Tibial artery (tissue), 4 donors: ENCODE measurements around the gene LEMD2.

Experiments used
- DNase-seq, 2 donors: peaks; one replicate each; pipeline ENCODE4 v3.0.0-alpha.2; 2019
- H3K27ac ChIP-seq, 2 donors: fragments of 200-600 bp; sonication (generic) in 1 of 2; 1 replicate in 1 of 2; 2 replicates in 1 of 2; pipeline ENCODE4 v1.5.1; 2018 to 2019; ENCODE audit warnings: mild to moderate bottlenecking in 1 of 2
- H3K27me3 ChIP-seq, 2 donors: fragments of 200-600 bp; sonication (generic) in 1 of 2; one replicate each; pipeline versions ENCODE4 v1.5.1 to v1.6.0; 2016 to 2019
- H3K36me3 ChIP-seq, 3 donors: fragments of 200-600 bp; sonication (generic) in 2 of 3; one replicate each; pipeline ENCODE4 v1.5.1; 2016 to 2019; ENCODE audit warnings: mild to moderate bottlenecking in 2 of 3
- H3K4me1 ChIP-seq, 4 donors: fragments of 200-600 bp; sonication (generic) in 2 of 4; 1 replicate in 3 of 4; 2 replicates in 1 of 4; pipeline ENCODE4 v1.5.1; 2016 to 2019
- H3K4me3 ChIP-seq, 2 donors: fragments of 200-600 bp; sonication (generic) in 1 of 2; 1 replicate in 1 of 2; 2 replicates in 1 of 2; pipeline ENCODE4 v1.5.1; 2018 to 2019; ENCODE audit warnings: mild to moderate bottlenecking in 2 of 2
- H3K9me3 ChIP-seq, 3 donors: fragments of 200-600 bp; sonication (generic) in 1 of 3; one replicate each; pipeline ENCODE4 v1.5.1; 2016 to 2019
- CTCF ChIP-seq, 2 experiments: fragments of 200-600 bp in 1 of 2; fragments of 450-650 bp in 1 of 2; IDR thresholded peaks; one replicate each; pipeline ENCODE4 v1.5.1; 2017 to 2019; ENCODE audit warnings: antibody characterized with exemption in 2 of 2, mild to moderate bottlenecking in 1 of 2, moderate library complexity in 1 of 2
- intact Hi-C: fragments of 100-400 bp; cut with DNase I; formaldehyde crosslinking; loops from one replicate; pipeline ENCODE4 v1.15.0; 2023; ENCODE audit warnings: low total_unique reads

The LEMD2 gene

GRCh38 chr6:33802186-33802958, 13.4 kb upstream of the LEMD2 start:
- Histone ChIP-seq H3K27ac (no peak overlapping the region), H3K9me3 (no peaks in the 10 kb centered on the region), H3K27me3 (peaks cover 0 to 40% of the 10 kb centered on the region in 2 donors), H3K4me3 (no peak overlapping the region), H3K4me1 (peaks cover 0 to 6% (median 0%) of the 10 kb centered on the region in 4 donors), H3K36me3 (no peaks in the 10 kb centered on the region)
- no peak for DNase-seq
- intact Hi-C loops: loop anchor here (10.0 kb wide), 1 partner anchor 642 kb away; no protein-coding TSS in a partner anchor
- TF ChIP-seq CTCF (IDR thresholded peaks at IDR 0.05): no peak

GRCh38 chr6:33801611-33802010, 12.7 kb upstream of the LEMD2 start:
- intact Hi-C loops: loop anchor here (10.0 kb wide), 1 partner anchor 643 kb away; no protein-coding TSS in a partner anchor
- no peak overlapping the region for H3K4me3 ChIP-seq
- TF ChIP-seq CTCF (IDR thresholded peaks at IDR 0.05): no peak
- peaks cover 0 to 38% of the 10 kb centered on the region in 2 donors for H3K27me3 ChIP-seq
- no peaks in the 10 kb centered on the region for H3K36me3 ChIP-seq
- H3K9me3 ChIP-seq: no peaks in the 10 kb centered on the region
- no peak for DNase-seq
- no peak overlapping the region for H3K27ac ChIP-seq
- peaks cover 0 to 6% (median 0%) of the 10 kb centered on the region in 4 donors for H3K4me1 ChIP-seq

- Histone ChIP-seq H3K27ac (no peak overlapping the region), H3K27me3 (peaks cover 0 to 36% of the 10 kb centered on the region in 2 donors), H3K36me3 (no peaks in the 10 kb centered on the region), H3K4me1 (peaks cover 0 to 6% (median 0%) of the 10 kb centered on the region in 4 donors), H3K9me3 (no peaks in the 10 kb centered on the region), H3K4me3 (no peak overlapping the region)
- no peak for DNase-seq
- no peak for TF ChIP-seq CTCF (IDR thresholded peaks at IDR 0.05)
- intact Hi-C loops: loop anchor here (10.0 kb wide), 1 partner anchor 644 kb away; no protein-coding TSS in a partner anchor
Measured at GRCh38 chr6:33800248-33800969, 11.5 kb upstream of the LEMD2 start.

- Histone ChIP-seq H3K27me3 (peaks cover 0 to 36% of the 10 kb centered on the region in 2 donors), H3K9me3 (no peaks in the 10 kb centered on the region), H3K4me1 (peaks cover 0 to 6% (median 0%) of the 10 kb centered on the region in 4 donors), H3K36me3 (no peaks in the 10 kb centered on the region), H3K4me3 (no peak overlapping the region), H3K27ac (no peak overlapping the region)
- no peak for TF ChIP-seq CTCF (IDR thresholded peaks at IDR 0.05)
- no peak for DNase-seq
- intact Hi-C loops: loop anchor here (10.0 kb wide), 1 partner anchor 645 kb away; no protein-coding TSS in a partner anchor
Measured at GRCh38 chr6:33799454-33800113, 10.7 kb upstream of the LEMD2 start.

GRCh38 chr6:33798343-33798848, 9.5 kb upstream of the LEMD2 start:
- Histone ChIP-seq H3K4me3 (no peak overlapping the region), H3K27me3 (peaks cover 0 to 38% of the 10 kb centered on the region in 2 donors), H3K36me3 (no peaks in the 10 kb centered on the region), H3K4me1 (peaks cover 0 to 6% (median 0%) of the 10 kb centered on the region in 4 donors), H3K27ac (no peak overlapping the region), H3K9me3 (no peaks in the 10 kb centered on the region)
- DNase-seq: no peak
- intact Hi-C loops: no loop called here
- TF ChIP-seq CTCF (IDR thresholded peaks at IDR 0.05): no peak
